ENCODE results near the gene SORL1. TPM values are rescaled to one million over a fixed set of nuclear protein-coding genes. Genes with fewer than 3 reads are reported as not detected.

The SORL1 gene
- total and polyA plus RNA-seq, 2 of the 13 experiments (the other 11 are each of a cell fraction or from before 2014, with no cell fraction given) = 21.3 to 148 TPM

DNA sequence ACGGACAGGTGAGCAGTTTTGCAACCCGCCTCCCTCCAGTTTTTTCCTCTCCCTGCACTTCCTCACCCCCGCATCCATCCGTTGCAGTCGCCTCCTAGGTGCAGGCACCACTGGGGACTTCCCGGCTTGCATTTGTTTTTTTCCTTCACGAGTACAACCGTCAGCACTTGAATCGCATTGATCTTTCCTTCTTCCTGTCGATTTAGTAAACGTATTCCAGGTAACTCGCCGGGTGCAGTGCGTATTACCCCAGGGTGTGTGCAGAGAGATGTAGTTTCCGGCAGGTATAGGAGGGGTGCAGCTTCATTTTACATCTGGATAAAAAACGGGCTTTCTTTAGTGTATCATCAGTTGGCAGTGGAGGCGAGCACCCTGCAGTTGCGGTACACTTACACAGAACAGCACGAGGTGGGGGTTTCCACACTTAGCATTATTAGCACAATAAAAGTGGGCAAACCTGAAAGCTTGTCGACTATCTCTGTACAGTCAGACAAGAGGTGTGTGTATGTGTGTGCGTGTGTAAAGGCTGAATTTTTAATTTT lies 566 bp downstream of the SORL1 start, which contains the start of gene SORL1-AS1 (continued):
- TF ChIP-seq ZKSCAN8 (CRISPR knock-in tag; IDR thresholded peaks at IDR 0.05; ENCODE audit: borderline replicate concordance) (0 out of 2 replicates have a peak, but pooled peaks have one; percentile 6), XRCC5 (optimal IDR thresholded peaks at IDR 0.05; ENCODE audit: low read length) (no peak), ZNF225 (CRISPR knock-in tag; IDR thresholded peaks at IDR 0.05) (0 out of 2 replicates have a peak, but pooled peaks have one; percentile 7), JUNB (CRISPR knock-in tag; IDR thresholded peaks at IDR 0.05; ENCODE audit: borderline replicate concordance) (0 out of 2 replicates have a peak, but pooled peaks have one; percentile 16), ZNF234 (CRISPR knock-in tag; conservative IDR thresholded peaks at IDR 0.05) (0 out of 2 replicates have a peak, but pooled peaks have one; percentile 48), POLR2A (IDR thresholded peaks at IDR 0.05; ENCODE audit: insufficient read depth in 1 of 2, low read depth in 2 of 2, low read length in 2 of 2) (peak in 1 of 2 experiments; percentile 26; a peak in 1 of 4 replicates), SMYD3 (CRISPR knock-in tag; IDR thresholded peaks at IDR 0.05) (no peak), GABPB1 (CRISPR knock-in tag; IDR thresholded peaks at IDR 0.05) (0 out of 2 replicates have a peak, but pooled peaks have one; percentile 5), ZNF432 (CRISPR knock-in tag; IDR thresholded peaks at IDR 0.05; ENCODE audit: borderline replicate concordance) (0 out of 2 replicates have a peak, but pooled peaks have one; percentile 13), TGIF2 (CRISPR knock-in tag; IDR thresholded peaks at IDR 0.05) (0 out of 2 replicates have a peak, but pooled peaks have one; percentile 8)
- TF ChIP-seq, protein P1, sequence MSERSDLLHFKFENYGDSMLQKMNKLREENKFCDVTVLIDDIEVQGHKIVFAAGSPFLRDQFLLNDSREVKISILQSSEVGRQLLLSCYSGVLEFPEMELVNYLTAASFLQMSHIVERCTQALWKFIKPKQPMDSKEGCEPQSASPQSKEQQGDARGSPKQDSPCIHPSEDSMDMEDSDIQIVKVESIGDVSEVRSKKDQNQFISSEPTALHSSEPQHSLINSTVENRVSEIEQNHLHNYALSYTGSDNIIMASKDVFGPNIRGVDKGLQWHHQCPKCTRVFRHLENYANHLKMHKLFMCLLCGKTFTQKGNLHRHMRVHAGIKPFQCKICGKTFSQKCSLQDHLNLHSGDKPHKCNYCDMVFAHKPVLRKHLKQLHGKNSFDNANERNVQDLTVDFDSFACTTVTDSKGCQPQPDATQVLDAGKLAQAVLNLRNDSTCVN (CRISPR knock-in tag; IDR thresholded peaks at IDR 0.05; ENCODE audit: borderline replicate concordance) = no peak
- TF ChIP-seq, protein P2, sequence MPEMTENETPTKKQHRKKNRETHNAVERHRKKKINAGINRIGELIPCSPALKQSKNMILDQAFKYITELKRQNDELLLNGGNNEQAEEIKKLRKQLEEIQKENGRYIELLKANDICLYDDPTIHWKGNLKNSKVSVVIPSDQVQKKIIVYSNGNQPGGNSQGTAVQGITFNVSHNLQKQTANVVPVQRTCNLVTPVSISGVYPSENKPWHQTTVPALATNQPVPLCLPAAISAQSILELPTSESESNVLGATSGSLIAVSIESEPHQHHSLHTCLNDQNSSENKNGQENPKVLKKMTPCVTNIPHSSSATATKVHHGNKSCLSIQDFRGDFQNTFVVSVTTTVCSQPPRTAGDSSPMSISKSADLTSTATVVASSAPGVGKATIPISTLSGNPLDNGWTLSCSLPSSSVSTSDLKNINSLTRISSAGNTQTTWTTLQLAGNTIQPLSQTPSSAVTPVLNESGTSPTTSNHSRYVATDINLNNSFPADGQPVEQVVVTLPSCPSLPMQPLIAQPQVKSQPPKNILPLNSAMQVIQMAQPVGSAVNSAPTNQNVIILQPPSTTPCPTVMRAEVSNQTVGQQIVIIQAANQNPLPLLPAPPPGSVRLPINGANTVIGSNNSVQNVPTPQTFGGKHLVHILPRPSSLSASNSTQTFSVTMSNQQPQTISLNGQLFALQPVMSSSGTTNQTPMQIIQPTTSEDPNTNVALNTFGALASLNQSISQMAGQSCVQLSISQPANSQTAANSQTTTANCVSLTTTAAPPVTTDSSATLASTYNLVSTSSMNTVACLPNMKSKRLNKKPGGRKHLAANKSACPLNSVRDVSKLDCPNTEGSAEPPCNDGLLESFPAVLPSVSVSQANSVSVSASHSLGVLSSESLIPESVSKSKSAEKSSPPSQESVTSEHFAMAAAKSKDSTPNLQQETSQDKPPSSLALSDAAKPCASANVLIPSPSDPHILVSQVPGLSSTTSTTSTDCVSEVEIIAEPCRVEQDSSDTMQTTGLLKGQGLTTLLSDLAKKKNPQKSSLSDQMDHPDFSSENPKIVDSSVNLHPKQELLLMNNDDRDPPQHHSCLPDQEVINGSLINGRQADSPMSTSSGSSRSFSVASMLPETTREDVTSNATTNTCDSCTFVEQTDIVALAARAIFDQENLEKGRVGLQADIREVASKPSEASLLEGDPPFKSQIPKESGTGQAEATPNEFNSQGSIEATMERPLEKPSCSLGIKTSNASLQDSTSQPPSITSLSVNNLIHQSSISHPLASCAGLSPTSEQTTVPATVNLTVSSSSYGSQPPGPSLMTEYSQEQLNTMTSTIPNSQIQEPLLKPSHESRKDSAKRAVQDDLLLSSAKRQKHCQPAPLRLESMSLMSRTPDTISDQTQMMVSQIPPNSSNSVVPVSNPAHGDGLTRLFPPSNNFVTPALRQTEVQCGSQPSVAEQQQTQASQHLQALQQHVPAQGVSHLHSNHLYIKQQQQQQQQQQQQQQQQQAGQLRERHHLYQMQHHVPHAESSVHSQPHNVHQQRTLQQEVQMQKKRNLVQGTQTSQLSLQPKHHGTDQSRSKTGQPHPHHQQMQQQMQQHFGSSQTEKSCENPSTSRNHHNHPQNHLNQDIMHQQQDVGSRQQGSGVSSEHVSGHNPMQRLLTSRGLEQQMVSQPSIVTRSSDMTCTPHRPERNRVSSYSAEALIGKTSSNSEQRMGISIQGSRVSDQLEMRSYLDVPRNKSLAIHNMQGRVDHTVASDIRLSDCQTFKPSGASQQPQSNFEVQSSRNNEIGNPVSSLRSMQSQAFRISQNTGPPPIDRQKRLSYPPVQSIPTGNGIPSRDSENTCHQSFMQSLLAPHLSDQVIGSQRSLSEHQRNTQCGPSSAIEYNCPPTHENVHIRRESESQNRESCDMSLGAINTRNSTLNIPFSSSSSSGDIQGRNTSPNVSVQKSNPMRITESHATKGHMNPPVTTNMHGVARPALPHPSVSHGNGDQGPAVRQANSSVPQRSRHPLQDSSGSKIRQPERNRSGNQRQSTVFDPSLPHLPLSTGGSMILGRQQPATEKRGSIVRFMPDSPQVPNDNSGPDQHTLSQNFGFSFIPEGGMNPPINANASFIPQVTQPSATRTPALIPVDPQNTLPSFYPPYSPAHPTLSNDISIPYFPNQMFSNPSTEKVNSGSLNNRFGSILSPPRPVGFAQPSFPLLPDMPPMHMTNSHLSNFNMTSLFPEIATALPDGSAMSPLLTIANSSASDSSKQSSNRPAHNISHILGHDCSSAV (CRISPR knock-in tag; IDR thresholded peaks at IDR 0.05; ENCODE audit: borderline replicate concordance) = no peak
- TF ChIP-seq, protein P3, sequence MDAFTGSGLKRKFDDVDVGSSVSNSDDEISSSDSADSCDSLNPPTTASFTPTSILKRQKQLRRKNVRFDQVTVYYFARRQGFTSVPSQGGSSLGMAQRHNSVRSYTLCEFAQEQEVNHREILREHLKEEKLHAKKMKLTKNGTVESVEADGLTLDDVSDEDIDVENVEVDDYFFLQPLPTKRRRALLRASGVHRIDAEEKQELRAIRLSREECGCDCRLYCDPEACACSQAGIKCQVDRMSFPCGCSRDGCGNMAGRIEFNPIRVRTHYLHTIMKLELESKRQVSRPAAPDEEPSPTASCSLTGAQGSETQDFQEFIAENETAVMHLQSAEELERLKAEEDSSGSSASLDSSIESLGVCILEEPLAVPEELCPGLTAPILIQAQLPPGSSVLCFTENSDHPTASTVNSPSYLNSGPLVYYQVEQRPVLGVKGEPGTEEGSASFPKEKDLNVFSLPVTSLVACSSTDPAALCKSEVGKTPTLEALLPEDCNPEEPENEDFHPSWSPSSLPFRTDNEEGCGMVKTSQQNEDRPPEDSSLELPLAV (CRISPR knock-in tag; conservative IDR thresholded peaks at IDR 0.05; ENCODE audit: low read depth) = no peak

Measured in HepG2 (cell line).